HG02610 (cell line): Measurements from ENCODE around the gene SLC22A23.

ENCODE experiments used
- ATAC-seq: cut with Tn5 transposase; IDR thresholded peaks from one replicate; pipeline ENCODE4 v1.9.1; 2021; ENCODE audit warnings: mild to moderate bottlenecking, moderate library complexity; ENCODE audit not compliant: unreplicated experiment

The SLC22A23 gene

GRCh38 chr6:3231247-3232016 lies 225.4 kb downstream of the SLC22A23 start:
- ATAC-seq = no peak

DNA sequence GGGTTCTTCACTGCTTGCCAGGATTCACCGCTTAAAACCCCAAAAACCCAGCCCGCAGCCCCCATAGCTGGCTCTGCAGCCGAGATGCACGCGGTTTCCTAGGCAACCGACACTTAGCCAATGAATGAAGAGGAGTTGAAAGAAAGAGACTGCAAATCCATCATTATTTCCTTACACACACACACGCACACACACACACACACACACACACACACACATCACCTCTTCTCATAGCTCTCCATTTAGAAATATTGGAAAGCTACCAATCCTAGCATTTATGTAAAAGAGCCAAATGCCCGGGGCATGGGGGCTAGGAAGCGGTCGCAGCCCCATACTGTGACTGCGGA lies 226.0 kb downstream of the SLC22A23 start:
- ATAC-seq = no peak

DNA sequence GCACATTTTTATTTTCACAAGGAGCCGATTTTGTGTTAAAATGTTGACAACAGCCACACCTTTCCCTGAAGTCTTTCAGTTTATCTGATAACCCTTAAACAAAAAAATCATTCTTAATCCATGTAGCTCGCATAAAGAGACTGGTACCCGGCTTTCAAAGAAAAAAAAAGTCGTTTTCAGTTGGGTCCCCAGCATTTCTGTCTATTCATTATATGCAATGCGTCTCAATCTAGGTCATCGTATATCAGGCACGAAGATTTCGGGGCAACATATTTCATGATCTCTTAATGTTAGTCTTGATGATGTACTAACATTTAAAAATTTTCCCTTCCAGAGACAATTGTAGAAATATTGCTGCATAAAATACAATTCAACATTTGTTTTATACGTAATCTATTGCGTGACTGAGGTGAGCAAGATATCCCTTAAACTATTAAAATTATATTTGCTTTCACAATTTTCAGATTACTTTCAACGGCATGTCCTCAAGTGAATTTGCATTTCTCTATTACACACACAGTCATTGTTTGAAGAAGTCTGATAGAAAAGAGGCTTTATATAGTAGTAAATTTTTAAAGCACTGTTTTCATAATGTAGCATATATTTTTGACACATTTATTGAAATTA lies 226.5 kb downstream of the SLC22A23 start:
- no peak for ATAC-seq

GRCh38 chr6:3229566-3230178 lies 227.2 kb downstream of the SLC22A23 start:
- no peak for ATAC-seq

- no peak for ATAC-seq
Observed at GRCh38 chr6:3228771-3229565, 227.9 kb downstream of the SLC22A23 start.

GRCh38 chr6:3228046-3228671 lies 228.7 kb downstream of the SLC22A23 start:
- ATAC-seq = no peak

DNA sequence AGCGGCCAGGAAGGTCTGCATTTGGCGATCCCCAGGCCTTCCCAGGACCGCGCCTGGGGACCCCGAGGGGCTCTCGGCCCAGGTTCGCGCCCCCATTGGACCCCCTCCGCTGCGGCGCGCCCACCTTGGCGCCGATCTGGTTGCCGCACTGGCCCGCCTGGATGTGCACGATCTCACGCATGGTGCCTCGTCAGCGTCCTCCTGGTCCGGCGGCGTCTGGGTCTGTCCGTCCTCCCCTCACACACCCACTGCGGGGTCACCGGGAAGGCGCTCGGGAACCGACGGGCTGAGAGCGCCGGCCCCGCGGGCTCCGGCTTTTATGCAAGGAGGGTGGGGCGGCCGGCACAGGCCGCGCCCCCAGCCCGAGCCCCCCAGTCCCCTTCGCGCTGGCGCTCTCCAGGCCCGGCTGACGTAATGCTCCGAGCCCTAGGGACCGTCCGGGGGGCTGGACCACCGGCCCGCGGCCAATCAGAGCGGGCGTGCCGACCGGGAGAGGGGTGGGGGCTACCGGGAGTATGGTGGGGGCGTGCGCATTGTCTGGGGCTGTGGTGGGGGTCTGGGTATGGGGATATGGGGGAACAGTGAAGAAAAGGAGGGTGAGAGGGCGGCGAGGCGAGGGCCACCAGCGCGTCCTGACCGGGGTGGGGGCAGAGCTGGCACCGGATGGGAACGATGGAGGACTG lies 229.3 kb downstream of the SLC22A23 start, which contains the start of gene TUBB2B:
TSS of gene TUBB2B (minus strand) at position 291 of the 683 bp plus-strand sequence. CDS start at position 181, 110 bp downstream.
- ATAC-seq = no peak

DNA sequence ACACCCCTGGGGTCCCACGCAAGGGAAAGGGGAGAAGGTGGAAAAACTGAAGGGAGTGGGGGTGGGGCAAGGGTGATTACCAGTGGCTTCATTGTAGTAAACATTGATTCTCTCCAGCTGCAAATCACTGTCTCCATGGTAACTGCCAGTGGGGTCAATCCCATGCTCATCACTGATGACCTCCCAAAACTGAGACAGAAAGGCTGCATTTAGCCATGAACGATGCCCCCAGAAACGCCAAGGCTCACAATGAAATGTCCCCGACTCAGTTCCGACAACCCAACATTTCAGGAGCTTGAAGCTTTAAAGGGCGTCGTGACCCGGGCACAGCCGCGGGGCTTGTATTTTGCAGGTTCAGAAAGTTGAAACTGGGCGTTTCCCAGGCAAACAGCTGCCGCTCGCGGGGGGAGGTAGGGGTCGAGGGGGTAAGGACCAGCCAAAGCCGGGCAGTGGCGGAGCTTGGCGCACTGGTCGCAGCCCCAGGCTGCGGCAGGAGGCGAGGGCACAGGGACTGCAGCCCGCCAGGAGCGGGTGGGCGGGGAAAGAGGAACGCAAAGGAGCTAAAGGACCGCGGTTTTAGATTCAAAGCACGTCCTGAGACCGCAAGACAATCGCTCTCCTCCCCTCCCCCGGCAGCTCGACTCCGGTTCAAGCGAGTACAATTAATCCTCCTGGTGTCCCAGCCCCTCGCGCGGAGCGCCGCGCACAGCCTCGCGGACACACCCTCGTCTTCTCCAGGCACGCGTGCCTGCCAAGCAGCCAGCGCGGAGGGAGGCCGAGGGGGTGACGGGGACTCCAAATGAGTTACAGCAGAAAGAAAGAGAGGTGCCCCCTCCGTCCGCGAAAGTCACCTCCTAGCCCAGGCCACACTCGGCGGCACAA lies 230.1 kb downstream of the SLC22A23 start:
- ATAC-seq = no peak

GRCh38 chr6:3226042-3226441 lies 230.8 kb downstream of the SLC22A23 start:
- ATAC-seq = no peak

DNA sequence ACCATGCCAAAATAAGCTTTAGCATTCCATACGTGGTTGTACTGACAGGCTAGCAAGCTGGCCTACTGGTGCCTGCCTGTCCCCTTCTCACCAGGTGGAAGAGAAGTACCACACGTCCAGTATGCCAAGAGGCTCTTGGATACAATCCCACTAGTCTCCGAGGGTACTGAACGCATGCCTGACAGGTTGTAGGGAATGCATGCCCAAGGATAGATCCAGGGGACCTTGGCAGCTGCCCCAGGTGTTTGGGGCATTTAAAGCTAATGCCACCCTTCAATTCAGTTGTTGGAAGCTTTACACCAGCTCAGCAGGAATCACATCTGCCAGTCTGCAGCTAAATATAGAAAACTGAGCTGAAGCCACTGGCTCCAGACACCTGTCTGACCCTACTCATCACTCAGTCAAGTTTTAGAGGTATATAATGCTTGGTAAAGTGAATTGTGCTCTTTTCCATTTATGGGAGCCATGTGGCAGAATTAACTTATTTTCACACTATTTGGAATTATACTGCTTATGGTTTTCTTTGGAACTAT lies 234.3 kb downstream of the SLC22A23 start:
- ATAC-seq = no peak

DNA sequence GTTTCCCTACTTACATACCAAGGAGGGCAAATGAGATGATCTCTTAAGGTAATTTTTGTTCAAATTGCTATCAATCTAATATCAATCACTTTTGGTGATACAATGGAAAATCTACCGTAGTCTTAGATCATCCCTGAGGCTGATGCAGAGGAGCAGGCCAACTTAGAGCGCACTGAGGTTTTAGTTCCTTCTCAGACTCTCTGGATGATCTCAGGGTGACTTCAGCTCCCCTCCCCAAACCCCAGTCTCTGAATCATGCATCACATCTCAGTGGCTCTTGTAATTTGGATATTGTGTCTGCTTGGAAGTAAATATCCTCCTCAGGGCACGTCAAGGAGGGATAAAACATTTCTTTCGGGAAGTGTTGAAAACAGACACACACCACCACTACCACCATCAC lies 235.3 kb downstream of the SLC22A23 start:
- no peak for ATAC-seq

- no peak for ATAC-seq
Observed at GRCh38 chr6:3220366-3220765, 236.5 kb downstream of the SLC22A23 start.
